Endothelial cell of umbilical vein (primary cell): ENCODE results near the gene SIPA1L2. TPM values are rescaled to one million over a fixed set of nuclear protein-coding genes. Genes with fewer than 3 reads are reported as not detected.

ENCODE experiments used
- BruUV-seq: library from RNA; stranded (reverse); fragments of 400-500 nt; replicated peaks from 2 replicates; lab custom pipeline; 2021; lab: Mats Ljungman, UMichigan
- CTCF ChIA-PET: fragments of 300-600, 350-600 bp; sonication (Branson Sonifier 250); formaldehyde crosslinking; loops from one replicate; lab custom pipeline; 2021; ENCODE audit warnings: antibody characterized with exemption, inconsistent platforms; lab: Charles Lee
- POLR2A ChIA-PET: fragments of 300-600, 350-600 bp; sonication (Branson Sonifier 250); formaldehyde crosslinking; loops from one replicate; lab custom pipeline; 2021; ENCODE audit warnings: antibody characterized with exemption, inconsistent platforms; lab: Charles Lee
- DNase-seq: peaks from one replicate; pipeline ENCODE4 v3.0.0-alpha.2; 2011; ENCODE audit warnings: low read depth, low spot score
- FAIRE-seq: peaks from 2 replicates; lab custom pipeline; 2011; peaks lifted over from hg19 to GRCh38; lab: Jason Lieb, UNC
- H2AFZ ChIP-seq: 2 replicates; pipeline ENCODE4 v1.6.0; 2012; ENCODE audit warnings: low read depth, low read length, control low read depth, inconsistent platforms
- H3K27ac ChIP-seq: 2 replicates; pipeline ENCODE4 v1.5.1; 2011; ENCODE audit warnings: low read depth, mild to moderate bottlenecking, control low read depth, low read length, moderate library complexity; ENCODE audit not compliant: insufficient read depth
- H3K27me3 ChIP-seq, 2 experiments: 2 replicates each; pipeline versions ENCODE4 v1.6.0 to v1.6.1; 2011; ENCODE audit warnings: low read length in 2 of 2, mixed read lengths in 1 of 2; ENCODE audit not compliant: control insufficient read depth in 2 of 2, insufficient read depth in 2 of 2
- H3K36me3 ChIP-seq, 2 experiments: 2 replicates in 1 of 2; 3 replicates in 1 of 2; pipeline ENCODE4 v1.5.1; 2011; ENCODE audit warnings: low read length in 2 of 2, mild to moderate bottlenecking in 1 of 2, moderate library complexity in 1 of 2; ENCODE audit not compliant: control insufficient read depth in 2 of 2, insufficient read depth in 2 of 2; ENCODE audit errors: extremely low read depth in 1 of 2
- H3K4me1 ChIP-seq: 3 replicates; pipeline ENCODE4 v1.5.1; 2011; ENCODE audit warnings: mild to moderate bottlenecking, low read length; ENCODE audit not compliant: control insufficient read depth, insufficient read depth; ENCODE audit errors: extremely low read depth
- H3K4me2 ChIP-seq: 2 replicates; pipeline ENCODE4 v1.6.1; 2011; ENCODE audit warnings: low read length, control low read depth, mixed read lengths; ENCODE audit not compliant: insufficient read depth
- H3K4me3 ChIP-seq, 3 experiments: fragments of 200-600 bp in 1 of 3; sonication (generic), shearing (Covaris generic) in 1 of 3; replicated peaks in 1 of 3; 2 replicates each; pipeline ENCODE4 v1.5.1; 2011 to 2016; ENCODE audit warnings: control low read depth in 3 of 3, low read length in 3 of 3, mild to moderate bottlenecking in 2 of 3, inconsistent platforms in 1 of 3, low read depth in 1 of 3, moderate library complexity in 1 of 3; ENCODE audit not compliant: insufficient read depth in 1 of 3
- H3K79me2 ChIP-seq: 2 replicates; pipeline ENCODE4 v1.6.0; 2012; ENCODE audit warnings: low read length, inconsistent platforms; ENCODE audit not compliant: control insufficient read depth, insufficient read depth
- H3K9ac ChIP-seq: replicated peaks from 2 replicates; pipeline ENCODE3; 2011; ENCODE audit warnings: low read length, control low read depth; ENCODE audit not compliant: insufficient read depth; ENCODE audit errors: extremely low read depth
- H3K9me1 ChIP-seq: replicated peaks from 3 replicates; pipeline ENCODE4 v1.6.0; 2011; ENCODE audit warnings: mild to moderate bottlenecking, low read length; ENCODE audit not compliant: control insufficient read depth, insufficient read depth; ENCODE audit errors: extremely low read depth
- H3K9me3 ChIP-seq: replicated peaks from 2 replicates; pipeline ENCODE4 v1.5.1; 2012; ENCODE audit warnings: low read length, inconsistent platforms; ENCODE audit not compliant: control insufficient read depth, insufficient read depth
- H4K20me1 ChIP-seq: replicated peaks from 2 replicates; pipeline ENCODE3; 2011; ENCODE audit warnings: mild to moderate bottlenecking, low read length; ENCODE audit not compliant: control insufficient read depth, insufficient read depth; ENCODE audit errors: extremely low read depth
- EZH2 ChIP-seq: IDR thresholded peaks from 2 replicates; pipeline ENCODE4 v1.6.1; 2012; ENCODE audit warnings: borderline replicate concordance, low read depth, mild to moderate bottlenecking, moderate library complexity, low read length, inconsistent platforms; ENCODE audit not compliant: severe bottlenecking
- FOS ChIP-seq: IDR thresholded peaks from 2 replicates; pipeline ENCODE4 v1.6.1; 2011; ENCODE audit warnings: mild to moderate bottlenecking, low read length, moderate library complexity, borderline replicate concordance; ENCODE audit not compliant: insufficient read depth
- GATA2 ChIP-seq: IDR thresholded peaks from 2 replicates; pipeline ENCODE4 v1.7.0; 2011; ENCODE audit warnings: low read depth, mild to moderate bottlenecking, moderate library complexity, mixed read lengths, low read length; ENCODE audit not compliant: insufficient read length, insufficient read depth
- JUN ChIP-seq: IDR thresholded peaks from 2 replicates; pipeline ENCODE4 v1.6.1; 2011; ENCODE audit warnings: borderline replicate concordance, low read depth; ENCODE audit not compliant: insufficient read length, insufficient read depth
- MYC ChIP-seq: IDR thresholded peaks from one replicate; pipeline ENCODE4 v1.6.1; 2011; ENCODE audit warnings: mild to moderate bottlenecking, low read depth, low read length
- POLR2A ChIP-seq: IDR thresholded peaks from 2 replicates; pipeline ENCODE4 v1.6.1; 2012; ENCODE audit warnings: low read depth, mild to moderate bottlenecking, control low read depth, low read length
- POLR2AphosphoS5 ChIP-seq: IDR thresholded peaks from 2 replicates; pipeline ENCODE4 v1.6.1; 2012; ENCODE audit warnings: low read depth, mild to moderate bottlenecking, control low read depth, low read length, moderate library complexity; ENCODE audit not compliant: insufficient read depth
- dilution Hi-C: fragments of 300-500 bp; cut with MboI; formaldehyde crosslinking; loops from one replicate; pipeline ENCODE4 v1.15.0; 2019; ENCODE audit warnings: low sequenced_read_pairs; ENCODE audit not compliant: extremely low pct_ligation_motif_present
- intact Hi-C: fragments of 100-400 bp; cut with micrococcal nuclease; formaldehyde crosslinking; loops from one replicate; pipeline ENCODE4 v1.10.0; 2022
- polyA plus RNA-seq, 4 experiments: library from polyadenylated mRNA; depleted of rRNA in 3 of 4; stranded (reverse) in 3 of 4; unstranded in 1 of 4; fragments of >200 nt; gene quantifications; 2 replicates each; pipeline versions ENCODE4 v1.2.1 to v1.2.3, GENCODE V29; 2011 to 2012; ENCODE audit warnings: missing spikeins in 1 of 4
- total RNA-seq: library from RNA; stranded (reverse); gene quantifications from 2 replicates; pipeline ENCODE4 v1.2.3, GENCODE V29; 2021
- TF ChIP-seq, protein P1 (sequence below): IDR thresholded peaks from 2 replicates; pipeline ENCODE4 v1.6.1; 2011; ENCODE audit not compliant: insufficient read depth, insufficient read length
- TF ChIP-seq, protein P2 (sequence below), 2 donors: IDR thresholded peaks; 1 replicate in 1 of 2; 2 replicates in 1 of 2; pipeline ENCODE4 v1.5.1; 2011; ENCODE audit warnings: low read length in 2 of 2, mild to moderate bottlenecking in 2 of 2, moderate library complexity in 2 of 2, control low read depth in 1 of 2, inconsistent platforms in 1 of 2, low read depth in 1 of 2; ENCODE audit not compliant: insufficient read depth in 1 of 2; ENCODE audit errors: extremely low read depth in 1 of 2

Gene SIPA1L2
- total and polyA plus RNA-seq, 2 donors (not counting 3 experiments of a cell fraction or from before 2014, with no cell fraction given): 3.6 to 12.8 TPM

DNA sequence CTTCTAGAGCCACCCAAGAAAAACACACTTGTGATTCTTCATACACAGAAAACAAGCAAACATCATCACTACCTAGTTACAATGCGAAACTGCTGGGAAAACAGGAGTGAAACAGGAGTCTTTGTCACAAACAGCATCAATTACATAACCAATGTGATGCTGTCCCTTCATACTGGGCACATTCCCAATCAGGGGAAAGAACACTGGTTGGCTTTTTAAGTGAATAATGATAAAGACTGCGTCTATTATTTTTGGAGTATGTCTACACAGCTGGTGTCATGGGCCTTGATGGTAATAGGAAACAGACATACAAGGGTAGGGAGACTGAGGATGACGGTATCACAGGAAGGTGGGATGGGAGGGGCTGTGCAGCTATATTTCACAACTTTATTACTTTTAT is 43.3 kb downstream of the SIPA1L2 start:
- no peak overlapping the region for H3K9ac ChIP-seq
- no peak for DNase-seq
- ChIA-PET POLR2A (no interaction called here), CTCF (interaction anchor here (1.7 kb wide), 1 partner anchor 8 kb away, joined by 4 read pairs; no protein-coding TSS in a partner anchor)
- H3K9me1 ChIP-seq: no peaks in the 10 kb centered on the region
- intact Hi-C loops: no loop called here
- H4K20me1 ChIP-seq: no peaks in the 10 kb centered on the region
- TF ChIP-seq POLR2AphosphoS5 (no peak), EZH2 (no peak), GATA2 (no peak), POLR2A (no peak), FOS (no peak), MYC (no peak), JUN (no peak)
- TF ChIP-seq, protein P1, sequence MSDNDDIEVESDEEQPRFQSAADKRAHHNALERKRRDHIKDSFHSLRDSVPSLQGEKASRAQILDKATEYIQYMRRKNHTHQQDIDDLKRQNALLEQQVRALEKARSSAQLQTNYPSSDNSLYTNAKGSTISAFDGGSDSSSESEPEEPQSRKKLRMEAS: no peak
- TF ChIP-seq, protein P2, sequence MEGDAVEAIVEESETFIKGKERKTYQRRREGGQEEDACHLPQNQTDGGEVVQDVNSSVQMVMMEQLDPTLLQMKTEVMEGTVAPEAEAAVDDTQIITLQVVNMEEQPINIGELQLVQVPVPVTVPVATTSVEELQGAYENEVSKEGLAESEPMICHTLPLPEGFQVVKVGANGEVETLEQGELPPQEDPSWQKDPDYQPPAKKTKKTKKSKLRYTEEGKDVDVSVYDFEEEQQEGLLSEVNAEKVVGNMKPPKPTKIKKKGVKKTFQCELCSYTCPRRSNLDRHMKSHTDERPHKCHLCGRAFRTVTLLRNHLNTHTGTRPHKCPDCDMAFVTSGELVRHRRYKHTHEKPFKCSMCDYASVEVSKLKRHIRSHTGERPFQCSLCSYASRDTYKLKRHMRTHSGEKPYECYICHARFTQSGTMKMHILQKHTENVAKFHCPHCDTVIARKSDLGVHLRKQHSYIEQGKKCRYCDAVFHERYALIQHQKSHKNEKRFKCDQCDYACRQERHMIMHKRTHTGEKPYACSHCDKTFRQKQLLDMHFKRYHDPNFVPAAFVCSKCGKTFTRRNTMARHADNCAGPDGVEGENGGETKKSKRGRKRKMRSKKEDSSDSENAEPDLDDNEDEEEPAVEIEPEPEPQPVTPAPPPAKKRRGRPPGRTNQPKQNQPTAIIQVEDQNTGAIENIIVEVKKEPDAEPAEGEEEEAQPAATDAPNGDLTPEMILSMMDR (IDR thresholded peaks at IDR 0.05; ENCODE audit: extremely low read depth in 1 of 2, insufficient read depth in 1 of 2, low read depth in 1 of 2, low read length in 2 of 2): no peak
- BruUV-seq: no TSS peak
- no peaks in the 10 kb centered on the region for H3K36me3 ChIP-seq
- FAIRE-seq: no peak
- no peak overlapping the region for H3K27ac ChIP-seq
- no peak overlapping the region for H3K4me2 ChIP-seq
- H3K79me2 ChIP-seq: no peaks in the 10 kb centered on the region
- H2AFZ ChIP-seq: no peak overlapping the region
- no peaks in the 10 kb centered on the region for H3K9me3 ChIP-seq
- no peak overlapping the region for H3K4me3 ChIP-seq
- no peaks in the 10 kb centered on the region for H3K27me3 ChIP-seq
- dilution Hi-C loops: no loop called here
- peaks cover 13% of the 10 kb centered on the region for H3K4me1 ChIP-seq
